Astrocyte (in vitro differentiated cells and primary cell): ENCODE measurements around the gene CPNE2.

Experiments used
- EZH2 ChIP-seq: IDR thresholded peaks from 2 replicates; pipeline ENCODE4 v1.6.1; 2012; ENCODE audit warnings: mild to moderate bottlenecking, low read length, inconsistent platforms; ENCODE audit not compliant: insufficient read depth
- TF ChIP-seq, protein P1 (sequence below): IDR thresholded peaks from 2 replicates; pipeline ENCODE4 v1.5.1; 2011; ENCODE audit warnings: low read depth, mild to moderate bottlenecking, inconsistent platforms, low read length, moderate library complexity; ENCODE audit not compliant: insufficient read depth

DNA sequence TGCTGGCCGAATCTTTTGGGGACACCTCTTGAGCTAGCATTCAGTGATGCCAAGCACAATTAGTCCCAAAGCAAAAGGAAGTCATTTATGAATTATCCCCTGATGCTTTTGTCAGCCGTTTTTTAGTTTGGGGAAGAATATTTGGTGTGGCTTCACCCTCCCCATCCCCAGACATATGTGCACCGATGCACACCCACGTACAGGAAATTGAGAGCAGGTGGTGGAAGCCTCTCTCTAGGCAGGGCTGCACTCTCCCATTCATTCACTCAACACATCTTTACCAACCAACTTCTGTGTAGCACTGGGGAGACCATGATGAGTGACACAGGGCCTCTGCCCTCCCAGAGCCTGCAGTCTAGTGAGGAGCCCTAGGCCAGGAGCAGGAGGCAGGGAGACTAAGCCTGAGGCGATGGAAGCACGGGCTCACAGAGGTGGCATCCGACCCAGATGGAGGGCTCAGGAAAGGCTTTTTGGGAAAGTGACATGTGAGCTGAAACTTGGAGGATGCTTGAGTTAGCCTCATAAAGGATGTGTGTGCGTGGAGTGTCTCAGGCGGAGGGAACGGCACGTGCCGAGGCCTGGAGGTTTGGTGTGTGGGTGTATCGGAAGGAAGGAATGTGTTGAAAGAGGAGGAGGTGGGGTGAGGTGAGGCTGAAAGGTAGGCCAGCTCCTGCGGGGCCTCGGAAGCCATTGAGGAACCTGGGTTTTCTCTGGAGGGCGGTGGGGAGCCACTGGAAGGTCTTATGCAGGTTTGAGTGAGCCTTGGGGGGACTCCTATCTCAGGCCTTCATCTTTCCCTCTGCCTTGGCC is 49.6 kb downstream of the CPNE2 start:
- TF ChIP-seq, protein P1, sequence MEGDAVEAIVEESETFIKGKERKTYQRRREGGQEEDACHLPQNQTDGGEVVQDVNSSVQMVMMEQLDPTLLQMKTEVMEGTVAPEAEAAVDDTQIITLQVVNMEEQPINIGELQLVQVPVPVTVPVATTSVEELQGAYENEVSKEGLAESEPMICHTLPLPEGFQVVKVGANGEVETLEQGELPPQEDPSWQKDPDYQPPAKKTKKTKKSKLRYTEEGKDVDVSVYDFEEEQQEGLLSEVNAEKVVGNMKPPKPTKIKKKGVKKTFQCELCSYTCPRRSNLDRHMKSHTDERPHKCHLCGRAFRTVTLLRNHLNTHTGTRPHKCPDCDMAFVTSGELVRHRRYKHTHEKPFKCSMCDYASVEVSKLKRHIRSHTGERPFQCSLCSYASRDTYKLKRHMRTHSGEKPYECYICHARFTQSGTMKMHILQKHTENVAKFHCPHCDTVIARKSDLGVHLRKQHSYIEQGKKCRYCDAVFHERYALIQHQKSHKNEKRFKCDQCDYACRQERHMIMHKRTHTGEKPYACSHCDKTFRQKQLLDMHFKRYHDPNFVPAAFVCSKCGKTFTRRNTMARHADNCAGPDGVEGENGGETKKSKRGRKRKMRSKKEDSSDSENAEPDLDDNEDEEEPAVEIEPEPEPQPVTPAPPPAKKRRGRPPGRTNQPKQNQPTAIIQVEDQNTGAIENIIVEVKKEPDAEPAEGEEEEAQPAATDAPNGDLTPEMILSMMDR = no peak
- TF ChIP-seq EZH2 = no peak
